OCI-M1 (cell line): Measurements from ENCODE around the gene HAUS1.
"Not testable (repeated sequence)": the region's sequence is repeated elsewhere in the genome, so short reads cannot be mapped to it uniquely, and the experiment has no call there.

Experiments
- DNase-seq: peaks from one replicate; lab custom pipeline; 2025; lab: John Stamatoyannopoulos, UW

HAUS1 gene

DNA sequence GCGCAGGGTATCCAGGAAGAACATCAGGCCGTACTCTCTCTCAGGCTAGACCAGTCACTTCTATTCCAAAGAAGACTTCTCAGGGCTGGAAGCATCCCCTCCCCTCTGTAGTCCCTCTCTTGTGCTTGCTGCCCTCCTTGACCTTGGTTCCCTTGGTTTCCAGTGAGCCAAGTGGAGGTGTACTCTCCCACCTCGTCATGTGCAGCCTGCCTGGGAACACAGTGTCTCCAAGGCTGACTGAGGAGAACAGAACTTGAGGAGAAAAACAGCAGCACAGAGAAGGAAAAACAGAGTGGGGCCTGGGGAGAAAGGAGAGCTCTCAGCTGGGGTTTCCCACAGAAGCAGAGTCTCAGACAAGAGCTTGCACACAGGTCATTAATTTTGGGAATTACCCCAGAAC is 52.7 kb downstream of the HAUS1 start:
- no peak for DNase-seq

DNA sequence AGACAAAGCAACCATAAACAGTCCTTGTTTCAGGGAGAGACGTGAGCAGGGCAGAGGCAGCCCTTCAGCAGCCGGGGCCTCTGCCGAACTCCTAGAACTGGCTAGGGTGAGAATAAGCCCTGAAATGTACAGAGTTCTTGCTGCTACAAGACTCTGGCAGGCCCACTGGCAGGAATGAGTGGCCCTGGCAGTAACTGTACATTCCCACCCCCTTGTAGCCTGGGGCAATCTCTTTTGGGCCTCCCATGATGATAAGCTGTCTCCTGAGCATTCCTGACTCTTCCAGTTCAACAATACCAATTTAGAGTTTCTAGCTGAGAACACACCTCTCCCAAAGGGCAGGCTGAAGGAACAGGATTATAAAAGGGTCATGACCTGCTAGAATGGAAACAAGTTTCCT is 54.3 kb downstream of the HAUS1 start:
- DNase-seq = no peak

GRCh38 chr18:46160050-46160798 is 56.0 kb downstream of the HAUS1 start:
- DNase-seq = no peak

- not testable (repeated sequence) for DNase-seq
Observed at GRCh38 chr18:46160840-46161239, 56.7 kb downstream of the HAUS1 start.

- peak; percentile 29 for DNase-seq
Observed at GRCh38 chr18:46161703-46162396, 57.7 kb downstream of the HAUS1 start.

- no peak for DNase-seq
Observed at GRCh38 chr18:46163091-46163490, 58.9 kb downstream of the HAUS1 start.

DNA sequence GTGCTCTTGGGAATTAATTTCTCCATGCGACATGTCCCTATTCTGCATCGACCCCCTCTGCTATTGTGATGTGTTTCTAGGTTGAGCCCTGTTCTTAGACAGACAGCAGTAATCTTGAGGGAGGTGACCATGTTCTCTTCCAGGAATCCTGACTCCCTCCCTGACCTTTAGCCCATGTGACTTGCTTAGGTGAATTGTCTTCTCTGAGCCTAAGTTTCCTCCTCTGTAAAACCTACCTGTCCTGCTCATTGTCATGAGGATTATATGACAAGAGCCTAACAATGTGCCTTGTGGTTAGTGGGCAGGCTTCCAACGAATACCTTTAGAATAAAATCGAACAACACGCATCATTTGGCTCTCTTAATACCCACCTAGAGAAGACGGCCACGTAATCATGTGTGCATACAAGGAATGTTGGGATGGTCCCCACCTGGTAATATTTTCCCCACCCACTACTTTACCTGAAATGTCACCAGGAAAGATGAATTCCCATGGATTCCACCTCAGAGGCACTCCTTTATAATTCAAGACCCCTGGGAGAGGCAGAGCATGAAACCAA is 59.8 kb downstream of the HAUS1 start:
- DNase-seq = no peak

- not testable (repeated sequence) for DNase-seq
Observed at GRCh38 chr18:46164502-46164901, 60.3 kb downstream of the HAUS1 start.

DNA sequence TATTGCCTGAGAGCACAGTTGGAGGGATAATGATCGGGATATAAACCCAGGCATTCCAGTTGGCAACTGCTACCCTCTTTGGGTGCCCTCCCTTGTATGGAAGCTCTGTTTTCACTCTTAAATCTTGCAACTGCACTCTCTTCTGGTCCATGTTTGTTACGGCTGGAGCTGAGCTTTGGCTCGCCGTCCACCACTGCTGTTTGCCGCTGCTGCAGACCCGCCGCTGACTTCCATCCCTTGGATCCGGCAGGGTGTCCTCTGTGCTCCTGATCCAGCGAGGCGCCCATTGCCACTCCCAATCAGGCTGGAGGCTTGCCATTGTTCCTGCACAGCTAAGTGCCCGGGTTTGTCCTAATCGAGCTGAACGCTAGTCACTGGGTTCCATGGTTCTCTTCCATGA is 60.7 kb downstream of the HAUS1 start:
- DNase-seq = no peak

GRCh38 chr18:46166261-46166970 is 62.2 kb downstream of the HAUS1 start:
- DNase-seq = no peak

DNA sequence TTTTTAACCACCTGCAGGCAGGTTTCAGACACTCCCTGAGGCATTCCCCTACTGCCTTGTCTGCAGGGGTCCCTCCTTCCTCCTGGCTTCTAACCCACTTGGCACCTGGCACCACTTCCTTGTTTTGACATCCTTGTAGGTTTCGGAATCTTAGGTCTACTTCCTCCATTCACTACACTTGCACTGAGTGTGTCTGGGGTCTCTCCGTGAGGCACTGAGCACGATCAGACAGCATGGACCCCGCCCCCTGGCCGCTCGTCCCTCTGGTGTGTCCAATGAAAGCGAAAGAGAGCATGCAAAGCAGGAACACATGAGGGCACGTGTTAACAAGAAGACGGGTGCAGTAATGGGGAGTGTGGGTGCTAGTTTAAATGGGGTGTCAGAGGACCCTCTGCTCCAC is 63.8 kb downstream of the HAUS1 start:
- DNase-seq = peak; percentile 64

- DNase-seq = no peak
Observed at GRCh38 chr18:46169464-46169941, 65.3 kb downstream of the HAUS1 start.

DNA sequence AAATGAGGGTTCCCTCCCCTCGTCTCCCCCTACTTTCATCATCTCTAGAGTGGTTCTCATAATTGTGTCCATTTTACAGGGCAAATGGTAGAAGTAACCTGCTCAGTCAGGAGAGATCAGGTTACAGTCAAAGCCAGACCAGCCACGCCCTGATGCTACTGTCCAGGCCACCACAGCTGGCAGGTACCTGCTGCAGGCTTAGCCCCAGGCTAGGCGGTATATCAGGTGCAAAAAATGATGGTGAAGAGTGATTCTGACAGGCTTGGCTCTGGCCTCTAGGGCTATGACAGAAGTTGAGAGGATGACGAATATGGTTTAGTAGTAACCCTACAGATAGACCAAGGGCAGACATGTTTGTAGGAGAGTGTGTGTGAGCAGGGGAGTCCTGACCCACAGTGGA is 67.1 kb downstream of the HAUS1 start:
- no peak for DNase-seq

GRCh38 chr18:46173393-46174341 is 69.5 kb downstream of the HAUS1 start:
- peak; percentile 95 for DNase-seq

- DNase-seq = peak; percentile 51
Observed at GRCh38 chr18:46174342-46175041, 70.3 kb downstream of the HAUS1 start.

DNA sequence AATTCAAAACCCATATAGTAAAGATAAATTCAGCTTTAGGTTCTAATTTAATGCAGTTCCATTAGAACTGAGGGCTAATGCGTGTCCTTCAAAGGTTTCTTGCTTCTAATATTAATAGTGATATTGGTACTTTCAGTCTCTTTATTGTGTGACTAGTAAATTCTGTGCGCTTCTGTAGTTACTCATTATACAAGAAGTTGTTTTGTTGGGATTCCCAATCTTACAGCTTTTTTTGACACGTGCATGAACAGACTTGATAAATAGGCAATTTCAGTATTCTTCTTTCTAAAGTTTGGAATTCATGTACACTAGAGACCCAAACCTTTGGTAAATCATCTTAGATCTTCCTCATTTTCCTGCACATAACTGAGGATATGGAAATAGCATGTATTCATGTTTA is 71.8 kb downstream of the HAUS1 start:
- DNase-seq = no peak
